22Rv1 (cell line): ENCODE measurements around the gene WDFY4.

Experiments
- H3K27ac ChIP-seq: fragments of 450-650 bp; 2 replicates; pipeline ENCODE4 v1.5.1; 2017
- ZFX ChIP-seq: fragments of 450-650 bp; IDR thresholded peaks from 2 replicates; pipeline ENCODE4 v1.6.1; 2017; ENCODE audit warnings: antibody characterized with exemption, borderline replicate concordance
- TF ChIP-seq, protein P1 (sequence below): fragments of 450-650 bp; IDR thresholded peaks from 2 replicates; pipeline ENCODE4 v1.5.1; 2017; ENCODE audit warnings: mild to moderate bottlenecking

WDFY4 gene

DNA sequence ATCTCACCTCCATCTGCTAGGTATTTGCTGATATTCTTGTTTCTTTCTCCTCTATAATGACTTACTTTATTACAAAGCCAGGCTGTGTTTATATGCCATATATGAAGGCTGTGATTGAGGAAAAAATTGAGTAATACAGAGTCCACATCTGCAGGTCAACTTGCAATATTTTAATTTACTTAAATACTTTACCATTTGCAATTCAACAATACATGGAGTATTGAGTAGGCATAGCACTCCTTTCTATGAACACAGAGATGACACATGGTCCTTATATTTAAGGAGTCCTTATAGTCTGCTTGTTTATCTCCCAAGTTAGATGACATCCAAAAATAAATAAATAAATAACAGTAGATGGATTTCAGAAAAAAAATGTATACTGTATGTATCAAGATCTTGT lies 158.5 kb downstream of the WDFY4 start:
- TF ChIP-seq ZFX = no peak
- TF ChIP-seq, protein P1, sequence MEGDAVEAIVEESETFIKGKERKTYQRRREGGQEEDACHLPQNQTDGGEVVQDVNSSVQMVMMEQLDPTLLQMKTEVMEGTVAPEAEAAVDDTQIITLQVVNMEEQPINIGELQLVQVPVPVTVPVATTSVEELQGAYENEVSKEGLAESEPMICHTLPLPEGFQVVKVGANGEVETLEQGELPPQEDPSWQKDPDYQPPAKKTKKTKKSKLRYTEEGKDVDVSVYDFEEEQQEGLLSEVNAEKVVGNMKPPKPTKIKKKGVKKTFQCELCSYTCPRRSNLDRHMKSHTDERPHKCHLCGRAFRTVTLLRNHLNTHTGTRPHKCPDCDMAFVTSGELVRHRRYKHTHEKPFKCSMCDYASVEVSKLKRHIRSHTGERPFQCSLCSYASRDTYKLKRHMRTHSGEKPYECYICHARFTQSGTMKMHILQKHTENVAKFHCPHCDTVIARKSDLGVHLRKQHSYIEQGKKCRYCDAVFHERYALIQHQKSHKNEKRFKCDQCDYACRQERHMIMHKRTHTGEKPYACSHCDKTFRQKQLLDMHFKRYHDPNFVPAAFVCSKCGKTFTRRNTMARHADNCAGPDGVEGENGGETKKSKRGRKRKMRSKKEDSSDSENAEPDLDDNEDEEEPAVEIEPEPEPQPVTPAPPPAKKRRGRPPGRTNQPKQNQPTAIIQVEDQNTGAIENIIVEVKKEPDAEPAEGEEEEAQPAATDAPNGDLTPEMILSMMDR = no peak
- no peak overlapping the region for H3K27ac ChIP-seq

DNA sequence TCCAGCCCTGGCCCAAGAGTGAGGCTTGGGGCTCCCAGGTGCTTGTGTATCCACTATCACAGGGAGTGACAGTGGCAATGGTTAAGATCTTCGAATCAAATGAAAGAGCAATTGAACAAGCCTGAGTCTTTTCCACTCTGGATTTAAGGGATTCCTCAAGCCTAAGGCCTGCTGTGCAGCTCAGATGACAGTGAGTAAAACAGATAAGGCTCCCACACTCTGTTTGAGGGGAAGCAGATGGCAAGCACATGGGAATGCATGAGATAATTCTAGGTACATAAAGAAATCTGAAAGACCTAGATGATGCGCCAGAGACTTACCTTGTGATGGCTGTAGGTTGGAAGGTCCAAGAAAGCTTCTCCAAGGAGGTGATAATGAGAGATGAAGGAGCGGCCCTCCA lies 159.9 kb downstream of the WDFY4 start:
- TF ChIP-seq ZFX = no peak
- TF ChIP-seq, protein P1 = no peak
- H3K27ac ChIP-seq = no peak overlapping the region

DNA sequence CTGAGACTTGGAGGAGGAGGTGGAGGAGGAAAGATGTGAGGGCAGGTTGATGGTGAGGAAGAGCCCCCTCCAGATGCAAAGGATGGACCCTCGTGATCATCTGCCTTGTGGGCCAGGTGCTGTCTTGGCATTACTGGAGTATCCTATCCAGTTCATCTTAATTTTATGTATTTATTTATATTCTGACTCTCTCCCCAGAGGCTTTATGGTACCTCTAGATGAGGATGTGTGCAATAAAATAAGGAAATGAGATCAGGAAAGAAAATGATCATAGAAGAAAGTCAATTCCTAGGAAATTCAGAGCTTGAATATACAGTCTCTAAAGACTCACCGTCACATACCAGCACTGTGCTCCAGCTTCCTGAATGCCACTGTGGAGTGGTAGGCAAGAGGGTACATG lies 160.8 kb downstream of the WDFY4 start:
- H3K27ac ChIP-seq = no peak overlapping the region
- TF ChIP-seq, protein P1 = no peak
- no peak for TF ChIP-seq ZFX

DNA sequence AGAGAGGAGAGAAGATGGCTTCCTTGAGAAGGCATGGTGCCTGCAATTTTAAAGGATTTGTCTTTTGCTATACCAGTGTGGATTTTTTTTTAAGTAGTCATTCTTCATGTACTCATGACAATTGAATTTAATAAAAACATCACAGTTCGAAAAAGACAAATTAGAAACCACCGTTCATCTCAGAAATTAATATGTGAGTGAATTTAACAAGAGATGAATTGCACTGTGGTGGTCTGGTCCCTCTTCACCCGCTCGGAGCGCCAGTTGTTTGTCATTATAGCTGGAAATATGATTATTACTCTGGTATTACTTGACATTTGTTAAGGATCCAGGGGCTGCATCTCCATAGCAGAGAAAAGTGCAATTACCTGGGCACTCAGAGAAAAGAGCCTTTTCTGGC lies 163.0 kb downstream of the WDFY4 start:
- no peak overlapping the region for H3K27ac ChIP-seq
- TF ChIP-seq, protein P1 = no peak
- no peak for TF ChIP-seq ZFX

DNA sequence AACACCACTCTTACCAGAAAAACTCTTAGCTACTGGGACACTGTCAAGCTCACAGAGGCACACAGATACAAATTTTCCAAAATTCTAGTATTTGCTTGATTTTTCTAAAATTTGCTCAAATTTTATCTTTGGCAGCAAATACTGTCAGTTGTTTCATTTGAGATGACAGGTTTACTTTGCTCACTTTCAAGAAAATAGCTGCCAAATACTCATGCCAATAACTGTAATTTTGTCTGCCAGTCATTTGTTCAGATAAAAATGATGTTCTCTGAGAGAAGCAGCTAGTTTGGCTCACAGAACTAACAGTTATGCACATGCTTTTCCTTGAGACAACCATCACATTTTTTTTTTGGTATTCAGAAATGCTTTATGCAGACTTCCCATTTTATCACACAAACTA lies 172.2 kb downstream of the WDFY4 start:
- TF ChIP-seq, protein P1 = no peak
- TF ChIP-seq ZFX = no peak
- H3K27ac ChIP-seq = no peak overlapping the region

DNA sequence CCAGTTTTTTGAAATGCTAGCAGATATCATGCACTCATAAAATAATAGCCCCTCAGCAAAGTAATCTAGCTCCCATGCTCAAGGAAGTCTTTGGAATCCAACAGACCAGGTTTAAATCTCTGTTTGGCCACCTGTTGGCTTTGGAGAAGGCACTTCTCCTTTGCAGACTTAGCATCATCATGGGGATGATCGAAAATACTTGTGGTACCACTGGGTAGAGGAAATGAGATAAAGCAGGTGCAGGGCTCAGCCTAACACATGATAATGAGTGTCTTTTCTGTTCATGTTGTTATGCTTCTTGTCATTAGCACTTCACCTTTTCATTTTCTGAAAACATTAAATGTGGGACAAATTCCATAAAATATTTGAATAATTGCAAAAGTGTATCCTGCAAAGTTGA lies 187.6 kb downstream of the WDFY4 start:
- H3K27ac ChIP-seq = no peak overlapping the region
- no peak for TF ChIP-seq ZFX
- TF ChIP-seq, protein P1 = no peak

DNA sequence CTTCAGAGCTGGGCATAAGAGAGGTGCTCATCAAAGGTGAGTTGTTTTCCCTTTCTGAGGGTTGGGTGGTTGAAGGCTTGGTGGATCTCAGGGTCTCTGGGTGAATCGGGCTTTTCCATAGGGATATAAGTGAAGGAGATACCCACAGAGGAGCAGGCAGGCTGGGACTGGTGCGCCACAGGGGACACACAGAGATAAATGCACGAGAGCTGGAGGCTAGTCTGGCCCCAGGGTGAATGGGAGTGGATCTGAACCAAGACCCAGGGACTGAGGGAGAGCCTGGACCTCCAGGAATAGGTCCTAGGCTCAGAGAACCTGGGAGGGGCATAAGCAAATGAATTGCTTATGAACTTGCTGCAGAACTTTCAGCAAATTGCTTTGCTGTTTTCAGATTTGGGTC lies 193.4 kb downstream of the WDFY4 start:
- TF ChIP-seq, protein P1 = no peak
- no peak for TF ChIP-seq ZFX
- H3K27ac ChIP-seq = no peak overlapping the region
